ENCODE results near the gene SCYL3. TPM values are rescaled to one million over a fixed set of nuclear protein-coding genes. Genes with fewer than 3 reads are reported as not detected.

The SCYL3 gene
- total and polyA plus RNA-seq, 8 donors = 9.5 to 23.6 (median 20.2) TPM

DNA sequence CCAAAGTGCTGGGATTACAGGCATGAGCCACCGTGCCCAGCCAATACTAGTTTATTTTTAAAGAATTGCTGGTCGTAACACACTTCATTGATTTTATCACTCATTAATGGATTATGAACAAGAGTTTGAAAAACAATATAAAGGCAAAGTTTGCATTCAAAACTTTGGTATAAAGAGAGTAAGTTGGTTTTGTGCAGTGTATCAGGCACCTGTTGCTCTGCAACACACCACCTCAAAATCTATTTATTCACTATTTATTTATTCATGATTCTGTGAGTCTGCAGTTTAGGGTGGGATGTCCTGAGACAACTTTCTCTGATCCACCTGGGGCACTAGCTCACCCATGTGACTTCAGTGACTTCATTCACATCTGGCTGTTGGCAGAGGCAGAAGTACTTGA, 88.8 kb downstream of the SCYL3 start:
- H3K4me3 ChIP-seq = no peak overlapping the region
- ATAC-seq (no peak), DNase-seq (no peak)
- no peaks in the 10 kb centered on the region for H3K4me1 ChIP-seq
- H3K27me3 ChIP-seq = no peaks in the 10 kb centered on the region
- H3K36me3 ChIP-seq = peaks cover 0 to 52% of the 10 kb centered on the region in 2 donors
- H3K27ac ChIP-seq = no peak overlapping the region
- no peak for TF ChIP-seq CTCF (IDR thresholded peaks at IDR 0.05)
- intact Hi-C loops (cut with DNase I) = no loop called here
- no peaks in the 10 kb centered on the region for H3K9me3 ChIP-seq

DNA sequence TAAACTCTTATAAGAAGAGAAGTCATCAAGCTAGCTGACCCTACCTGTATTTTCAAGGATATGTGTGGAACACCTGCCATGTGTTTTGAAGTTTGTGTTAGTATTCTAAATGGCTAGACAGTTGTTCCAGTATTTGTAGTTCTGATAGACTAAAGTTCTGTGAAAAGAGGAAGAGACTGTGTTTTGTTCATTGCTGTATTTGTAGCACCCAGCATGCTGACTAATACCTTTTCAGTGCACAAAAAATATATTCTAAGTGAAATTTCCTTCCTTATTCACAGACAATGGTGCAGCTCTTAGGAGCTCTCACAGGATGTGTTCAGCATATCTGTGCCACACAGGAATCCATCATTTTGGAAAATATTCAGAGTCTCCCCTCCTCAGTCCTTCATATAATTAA, 90.8 kb downstream of the SCYL3 start:
- H3K27ac ChIP-seq = no peak overlapping the region
- DNase-seq = no peak
- peaks cover 0 to 41% of the 10 kb centered on the region in 2 donors for H3K36me3 ChIP-seq
- H3K4me1 ChIP-seq = no peaks in the 10 kb centered on the region
- intact Hi-C loops (cut with DNase I) = no loop called here
- H3K27me3 ChIP-seq = no peaks in the 10 kb centered on the region
- ATAC-seq = no peak
- no peaks in the 10 kb centered on the region for H3K9me3 ChIP-seq
- H3K4me3 ChIP-seq = no peak overlapping the region
- TF ChIP-seq CTCF (IDR thresholded peaks at IDR 0.05) = no peak

Other genes with a start within 250 kb of the SCYL3 start
- 10 to 100 TPM; 10.2 to 59.2 TPM for gene SELL, start 182.3 kb downstream of the SCYL3 start, total RNA-seq
- gene SELL, start 182.3 kb downstream of the SCYL3 start, polyA plus RNA-seq (ENCODE audit: insufficient read length in 6 of 6) = 1 to 10 TPM; 2.6 to 4.5 (median 3.6) TPM
- gene SELE, start 159.8 kb downstream of the SCYL3 start, total RNA-seq = 1 to 10 TPM; 2.5 to 3.4 TPM
- gene SELE, start 159.8 kb downstream of the SCYL3 start, polyA plus RNA-seq (ENCODE audit: insufficient read length in 6 of 6) = under 1 TPM in 5 of 6 donors, not detected in 1; 0.15 to 0.21 (median 0.20) TPM
- 1 to 10 TPM; 4.8 to 5.4 TPM for gene METTL18, start 99.0 kb downstream of the SCYL3 start, total RNA-seq
- gene METTL18, start 99.0 kb downstream of the SCYL3 start, polyA plus RNA-seq (ENCODE audit: insufficient read length in 6 of 6) = 10 to 100 TPM; 13.2 to 15.5 (median 14.1) TPM
- gene KIFAP3, start 180.8 kb upstream of the SCYL3 start, total RNA-seq = 10 to 100 TPM; 23.2 to 27.5 TPM
- 10 to 100 TPM; 31.9 to 40.7 (median 34.6) TPM for gene KIFAP3, start 180.8 kb upstream of the SCYL3 start, polyA plus RNA-seq (ENCODE audit: insufficient read length in 6 of 6)

Measured in left lung (tissue), 10 donors.